Measurements from ENCODE around the gene LBP.

- no peak for TF ChIP-seq KLF13 (CRISPR knock-in tag; IDR thresholded peaks at IDR 0.05)
- TF ChIP-seq, protein P1, sequence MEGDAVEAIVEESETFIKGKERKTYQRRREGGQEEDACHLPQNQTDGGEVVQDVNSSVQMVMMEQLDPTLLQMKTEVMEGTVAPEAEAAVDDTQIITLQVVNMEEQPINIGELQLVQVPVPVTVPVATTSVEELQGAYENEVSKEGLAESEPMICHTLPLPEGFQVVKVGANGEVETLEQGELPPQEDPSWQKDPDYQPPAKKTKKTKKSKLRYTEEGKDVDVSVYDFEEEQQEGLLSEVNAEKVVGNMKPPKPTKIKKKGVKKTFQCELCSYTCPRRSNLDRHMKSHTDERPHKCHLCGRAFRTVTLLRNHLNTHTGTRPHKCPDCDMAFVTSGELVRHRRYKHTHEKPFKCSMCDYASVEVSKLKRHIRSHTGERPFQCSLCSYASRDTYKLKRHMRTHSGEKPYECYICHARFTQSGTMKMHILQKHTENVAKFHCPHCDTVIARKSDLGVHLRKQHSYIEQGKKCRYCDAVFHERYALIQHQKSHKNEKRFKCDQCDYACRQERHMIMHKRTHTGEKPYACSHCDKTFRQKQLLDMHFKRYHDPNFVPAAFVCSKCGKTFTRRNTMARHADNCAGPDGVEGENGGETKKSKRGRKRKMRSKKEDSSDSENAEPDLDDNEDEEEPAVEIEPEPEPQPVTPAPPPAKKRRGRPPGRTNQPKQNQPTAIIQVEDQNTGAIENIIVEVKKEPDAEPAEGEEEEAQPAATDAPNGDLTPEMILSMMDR (CRISPR knock-in tag; IDR thresholded peaks at IDR 0.05): no peak
- TF ChIP-seq KLF6 (CRISPR knock-in tag; IDR thresholded peaks at IDR 0.05): no peak
- TF ChIP-seq TCF12 (IDR thresholded peaks at IDR 0.05): no peak
- no peak for TF ChIP-seq TCF12 (CRISPR knock-in tag; IDR thresholded peaks at IDR 0.05)
- TF ChIP-seq EP300 (IDR thresholded peaks at IDR 0.05; ENCODE audit: low read depth in 2 of 2, low read length in 2 of 2): no peak
- TF ChIP-seq EP300 (CRISPR knock-in tag; IDR thresholded peaks at IDR 0.05; ENCODE audit: borderline replicate concordance): no peak
- TF ChIP-seq, protein P2, sequence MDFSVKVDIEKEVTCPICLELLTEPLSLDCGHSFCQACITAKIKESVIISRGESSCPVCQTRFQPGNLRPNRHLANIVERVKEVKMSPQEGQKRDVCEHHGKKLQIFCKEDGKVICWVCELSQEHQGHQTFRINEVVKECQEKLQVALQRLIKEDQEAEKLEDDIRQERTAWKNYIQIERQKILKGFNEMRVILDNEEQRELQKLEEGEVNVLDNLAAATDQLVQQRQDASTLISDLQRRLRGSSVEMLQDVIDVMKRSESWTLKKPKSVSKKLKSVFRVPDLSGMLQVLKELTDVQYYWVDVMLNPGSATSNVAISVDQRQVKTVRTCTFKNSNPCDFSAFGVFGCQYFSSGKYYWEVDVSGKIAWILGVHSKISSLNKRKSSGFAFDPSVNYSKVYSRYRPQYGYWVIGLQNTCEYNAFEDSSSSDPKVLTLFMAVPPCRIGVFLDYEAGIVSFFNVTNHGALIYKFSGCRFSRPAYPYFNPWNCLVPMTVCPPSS (IDR thresholded peaks at IDR 0.05): no peak
- no peak for TF ChIP-seq NFIC (IDR thresholded peaks at IDR 0.05; ENCODE audit: low read length)
- TF ChIP-seq, protein P3, sequence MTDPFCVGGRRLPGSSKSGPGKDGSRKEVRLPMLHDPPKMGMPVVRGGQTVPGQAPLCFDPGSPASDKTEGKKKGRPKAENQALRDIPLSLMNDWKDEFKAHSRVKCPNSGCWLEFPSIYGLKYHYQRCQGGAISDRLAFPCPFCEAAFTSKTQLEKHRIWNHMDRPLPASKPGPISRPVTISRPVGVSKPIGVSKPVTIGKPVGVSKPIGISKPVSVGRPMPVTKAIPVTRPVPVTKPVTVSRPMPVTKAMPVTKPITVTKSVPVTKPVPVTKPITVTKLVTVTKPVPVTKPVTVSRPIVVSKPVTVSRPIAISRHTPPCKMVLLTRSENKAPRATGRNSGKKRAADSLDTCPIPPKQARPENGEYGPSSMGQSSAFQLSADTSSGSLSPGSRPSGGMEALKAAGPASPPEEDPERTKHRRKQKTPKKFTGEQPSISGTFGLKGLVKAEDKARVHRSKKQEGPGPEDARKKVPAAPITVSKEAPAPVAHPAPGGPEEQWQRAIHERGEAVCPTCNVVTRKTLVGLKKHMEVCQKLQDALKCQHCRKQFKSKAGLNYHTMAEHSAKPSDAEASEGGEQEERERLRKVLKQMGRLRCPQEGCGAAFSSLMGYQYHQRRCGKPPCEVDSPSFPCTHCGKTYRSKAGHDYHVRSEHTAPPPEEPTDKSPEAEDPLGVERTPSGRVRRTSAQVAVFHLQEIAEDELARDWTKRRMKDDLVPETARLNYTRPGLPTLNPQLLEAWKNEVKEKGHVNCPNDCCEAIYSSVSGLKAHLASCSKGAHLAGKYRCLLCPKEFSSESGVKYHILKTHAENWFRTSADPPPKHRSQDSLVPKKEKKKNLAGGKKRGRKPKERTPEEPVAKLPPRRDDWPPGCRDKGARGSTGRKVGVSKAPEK (CRISPR knock-in tag; IDR thresholded peaks at IDR 0.05; ENCODE audit: borderline replicate concordance): no peak
Measured at GRCh38 chr20:38311491-38311890, 34.8 kb upstream of the LBP start.
